ENCODE data around the gene ACTL6B. TPM values are rescaled to one million over a fixed set of nuclear protein-coding genes. Genes with fewer than 3 reads are reported as not detected.

Gene ACTL6B
- total RNA-seq, 2 donors from 2014 or later = 2.4 TPM; not detected in 1

- Histone ChIP-seq H3K9me3 (no peaks in the 10 kb centered on the region), H3K4me3 (no peak overlapping the region), H3K4me1 (replicated peaks) (no peaks in the 10 kb centered on the region), H3K27me3 (replicated peaks; ENCODE audit: insufficient read depth) (no peaks in the 10 kb centered on the region), H3K27ac (no peak overlapping the region), H3K36me3 (no peaks in the 10 kb centered on the region)
- intact Hi-C loops (cut with DNase I) = no loop called here
- TF ChIP-seq CTCF (IDR thresholded peaks at IDR 0.05) (no peak), POLR2AphosphoS5 (IDR thresholded peaks at IDR 0.05) (no peak), POLR2A (IDR thresholded peaks at IDR 0.05) (no peak)
- 93% methylated on average over 23 of the region's 23 CpGs for WGBS
- DNase-seq (ENCODE audit: low spot score) = no peak
Measured at GRCh38 chr7:100620804-100621203, 35.4 kb downstream of the ACTL6B start.

GRCh38 chr7:100620239-100620638 is 36.0 kb downstream of the ACTL6B start:
- Histone ChIP-seq H3K27me3 (replicated peaks; ENCODE audit: insufficient read depth) (no peaks in the 10 kb centered on the region), H3K4me1 (replicated peaks) (no peaks in the 10 kb centered on the region), H3K4me3 (no peak overlapping the region), H3K27ac (no peak overlapping the region), H3K9me3 (no peaks in the 10 kb centered on the region), H3K36me3 (no peaks in the 10 kb centered on the region)
- WGBS = 93% methylated on average over 6 of the region's 6 CpGs
- no peak for DNase-seq (ENCODE audit: low spot score)
- TF ChIP-seq POLR2AphosphoS5 (IDR thresholded peaks at IDR 0.05) (no peak), POLR2A (IDR thresholded peaks at IDR 0.05) (no peak), CTCF (IDR thresholded peaks at IDR 0.05) (no peak)
- intact Hi-C loops (cut with DNase I) = no loop called here

GRCh38 chr7:100614308-100614861 is 41.9 kb downstream of the ACTL6B start:
- no peak for DNase-seq (ENCODE audit: low spot score)
- 87% methylated on average over 6 of the region's 6 CpGs for WGBS
- Histone ChIP-seq H3K4me3 (no peak overlapping the region), H3K9me3 (no peaks in the 10 kb centered on the region), H3K27ac (no peak overlapping the region), H3K4me1 (replicated peaks) (peaks cover 5% of the 10 kb centered on the region), H3K27me3 (replicated peaks; ENCODE audit: insufficient read depth) (no peaks in the 10 kb centered on the region), H3K36me3 (no peaks in the 10 kb centered on the region)
- intact Hi-C loops (cut with DNase I) = loop anchor here (5.0 kb wide), 1 partner anchor 78 kb away; the partner anchor contains the start of gene GIGYF1
- TF ChIP-seq CTCF (IDR thresholded peaks at IDR 0.05) = no peak
- TF ChIP-seq POLR2AphosphoS5 (IDR thresholded peaks at IDR 0.05) = no peak
- no peak for TF ChIP-seq POLR2A (IDR thresholded peaks at IDR 0.05)

GRCh38 chr7:100613412-100614175 is 42.7 kb downstream of the ACTL6B start:
- H3K27me3 ChIP-seq (replicated peaks; ENCODE audit: insufficient read depth) = no peaks in the 10 kb centered on the region
- no peaks in the 10 kb centered on the region for H3K9me3 ChIP-seq
- H3K27ac ChIP-seq = no peak overlapping the region
- intact Hi-C loops (cut with DNase I) = loop anchor here (2.0 to 5.0 kb wide), 2 partner anchors 59 to 79 kb away; partner anchors contain the start of genes GIGYF1 and GNB2
- H3K4me1 ChIP-seq (replicated peaks) = peaks cover 5% of the 10 kb centered on the region
- peak overlapping the region in 1 of 2 donors; percentile 63 for H3K4me3 ChIP-seq
- DNase-seq (ENCODE audit: low spot score) = no peak
- 88% methylated on average over 13 of the region's 13 CpGs for WGBS
- TF ChIP-seq POLR2AphosphoS5 (IDR thresholded peaks at IDR 0.05) (no peak), CTCF (IDR thresholded peaks at IDR 0.05) (no peak), POLR2A (IDR thresholded peaks at IDR 0.05) (no peak)
- H3K36me3 ChIP-seq = no peaks in the 10 kb centered on the region
